Caco-2 (cell line): Measurements from ENCODE around the gene KDM5C. TPM values are rescaled to one million over a fixed set of nuclear protein-coding genes. Genes with fewer than 3 reads are reported as not detected.

Experiments used
- BruUV-seq: library from RNA; stranded (reverse); fragments of 400-500 nt; replicated peaks from 2 replicates; lab custom pipeline; 2021; lab: Mats Ljungman, UMichigan
- CTCF ChIA-PET: fragments of 300-600 bp; sonication (Branson Sonifier 250); formaldehyde crosslinking; loops from one replicate; lab custom pipeline; 2022; ENCODE audit warnings: antibody characterized with exemption; lab: Charles Lee
- POLR2A ChIA-PET: fragments of 300-600 bp; sonication (Branson Sonifier 250); formaldehyde crosslinking; loops from one replicate; lab custom pipeline; 2022; ENCODE audit warnings: antibody characterized with exemption; lab: Charles Lee
- DNase-seq, 2 experiments: peaks; one replicate each; pipeline versions ENCODE4 v3.0.0 to v3.0.0-alpha.2; 2020 to 2022
- H3K27me3 ChIP-seq: replicated peaks from 2 replicates; pipeline ENCODE4 v1.6.0; 2011; ENCODE audit warnings: low read length; ENCODE audit not compliant: control insufficient read depth, insufficient read depth
- H3K36me3 ChIP-seq: 2 replicates; pipeline ENCODE4 v1.5.1; 2011; ENCODE audit warnings: low read length; ENCODE audit not compliant: control insufficient read depth, insufficient read depth
- H3K4me1 ChIP-seq: fragments of 250-450 bp; sonication (Bioruptor Pico); 2 replicates; pipeline ENCODE4 v1.5.1; 2020; ENCODE audit warnings: mild to moderate bottlenecking
- H3K4me3 ChIP-seq: 2 replicates; pipeline ENCODE4 v1.5.1; 2011; ENCODE audit warnings: low read depth, mild to moderate bottlenecking, control low read depth, low read length
- H3K9me3 ChIP-seq: fragments of 250-450 bp; sonication (Bioruptor Pico); 2 replicates; pipeline ENCODE4 v1.5.1; 2020; ENCODE audit warnings: mild to moderate bottlenecking, moderate library complexity
- H3K27ac Mint-ChIP-seq: one replicate; pipeline ENCODE4 v1.8.0; 2022; ENCODE audit warnings: mixed read lengths; ENCODE audit not compliant: unreplicated experiment
- H3K27me3 Mint-ChIP-seq: one replicate; pipeline ENCODE4 v1.8.0; 2022; ENCODE audit warnings: mixed read lengths; ENCODE audit not compliant: insufficient read depth, unreplicated experiment
- H3K36me3 Mint-ChIP-seq: one replicate; pipeline ENCODE4 v1.8.0; 2022; ENCODE audit warnings: mild to moderate bottlenecking, mixed read lengths; ENCODE audit not compliant: insufficient read depth, unreplicated experiment
- H3K4me1 Mint-ChIP-seq: one replicate; pipeline ENCODE4 v1.8.0; 2022; ENCODE audit warnings: low read depth, mixed read lengths; ENCODE audit not compliant: unreplicated experiment
- H3K4me3 Mint-ChIP-seq: one replicate; pipeline ENCODE4 v1.8.0; 2022; ENCODE audit warnings: mild to moderate bottlenecking, moderate library complexity, mixed read lengths; ENCODE audit not compliant: unreplicated experiment
- H3K9me3 Mint-ChIP-seq: one replicate; pipeline ENCODE4 v1.8.0; 2022; ENCODE audit warnings: mixed read lengths; ENCODE audit not compliant: unreplicated experiment
- CTCF ChIP-seq, 2 experiments: fragments of 200-600 bp in 1 of 2; IDR thresholded peaks; 1 replicate in 1 of 2; 2 replicates in 1 of 2; pipeline versions ENCODE4 v1.5.1 to v1.8.0; 2011 to 2022; ENCODE audit warnings: antibody characterized with exemption in 1 of 2, control low read depth in 1 of 2, inconsistent platforms in 1 of 2, low read depth in 1 of 2, low read length in 1 of 2, mild to moderate bottlenecking in 1 of 2, moderate library complexity in 1 of 2; ENCODE audit not compliant: insufficient read depth in 1 of 2, severe bottlenecking in 1 of 2, unreplicated experiment in 1 of 2
- intact Hi-C: fragments of 100-400 bp; cut with micrococcal nuclease; formaldehyde crosslinking; loops from one replicate; pipeline ENCODE4 v1.10.0; 2022; ENCODE audit not compliant: unreplicated experiment
- total RNA-seq: library from RNA; stranded (reverse); gene quantifications from 2 replicates; pipeline ENCODE4 v1.2.3, GENCODE V29; 2022

KDM5C gene
- total RNA-seq, 1 experiment from 2014 or later, result 84.5 TPM

GRCh38 chrX:53237056-53237455 lies 12.0 kb upstream of the KDM5C start:
- Histone ChIP-seq H3K9me3 (no peaks in the 10 kb centered on the region), H3K36me3 (no peaks in the 10 kb centered on the region), H3K27me3 (no peaks in the 10 kb centered on the region), H3K4me3 (no peak overlapping the region), H3K4me1 (no peaks in the 10 kb centered on the region)
- ChIA-PET POLR2A (no interaction called here), CTCF (no interaction called here)
- no peak for TF ChIP-seq CTCF (IDR thresholded peaks at IDR 0.05; ENCODE audit: insufficient read depth in 1 of 2, low read depth in 1 of 2, low read length in 1 of 2, severe bottlenecking in 1 of 2, unreplicated experiment in 1 of 2)
- H3K4me3 Mint-ChIP-seq, result no peak overlapping the region
- H3K36me3 Mint-ChIP-seq, result no peaks in the 10 kb centered on the region
- H3K27me3 Mint-ChIP-seq, result no peaks in the 10 kb centered on the region
- intact Hi-C loops, result no loop called here
- H3K27ac Mint-ChIP-seq, result no peak overlapping the region
- no TSS peak for BruUV-seq
- no peaks in the 10 kb centered on the region for H3K4me1 Mint-ChIP-seq
- DNase-seq, result no peak
- H3K9me3 Mint-ChIP-seq, result no peaks in the 10 kb centered on the region

GRCh38 chrX:53236025-53236679 lies 11.1 kb upstream of the KDM5C start:
- no peaks in the 10 kb centered on the region for H3K4me1 Mint-ChIP-seq
- POLR2A ChIA-PET, result no interaction called here
- BruUV-seq, result no TSS peak

GRCh38 chrX:53235566-53235965 lies 10.6 kb upstream of the KDM5C start:
- Histone ChIP-seq H3K36me3 (no peaks in the 10 kb centered on the region), H3K9me3 (no peaks in the 10 kb centered on the region), H3K4me3 (no peak overlapping the region), H3K27me3 (no peaks in the 10 kb centered on the region), H3K4me1 (no peaks in the 10 kb centered on the region)
- ChIA-PET CTCF (no interaction called here), POLR2A (no interaction called here)
- Mint-ChIP-seq H3K27ac (no peak overlapping the region), H3K4me3 (no peak overlapping the region), H3K4me1 (no peaks in the 10 kb centered on the region), H3K9me3 (no peaks in the 10 kb centered on the region), H3K36me3 (no peaks in the 10 kb centered on the region), H3K27me3 (no peaks in the 10 kb centered on the region)
- no TSS peak for BruUV-seq
- intact Hi-C loops, result no loop called here
- TF ChIP-seq CTCF (IDR thresholded peaks at IDR 0.05; ENCODE audit: insufficient read depth in 1 of 2, low read depth in 1 of 2, low read length in 1 of 2, severe bottlenecking in 1 of 2, unreplicated experiment in 1 of 2), result no peak
- no peak for DNase-seq

More at GRCh38 chrX:53236025-53236679, 11.1 kb upstream of the KDM5C start:
- no peak for DNase-seq
- no peaks in the 10 kb centered on the region for H3K36me3 Mint-ChIP-seq
- H3K27me3 Mint-ChIP-seq, result no peaks in the 10 kb centered on the region
- H3K27ac Mint-ChIP-seq, result no peak overlapping the region
- no peaks in the 10 kb centered on the region for H3K9me3 Mint-ChIP-seq
- H3K4me1 ChIP-seq, result no peaks in the 10 kb centered on the region
- no peaks in the 10 kb centered on the region for H3K27me3 ChIP-seq
- CTCF ChIA-PET, result no interaction called here
- no peaks in the 10 kb centered on the region for H3K9me3 ChIP-seq
- H3K4me3 ChIP-seq, result no peak overlapping the region
- intact Hi-C loops, result no loop called here
- no peak overlapping the region for H3K4me3 Mint-ChIP-seq
- TF ChIP-seq CTCF (IDR thresholded peaks at IDR 0.05; ENCODE audit: insufficient read depth in 1 of 2, low read depth in 1 of 2, low read length in 1 of 2, severe bottlenecking in 1 of 2, unreplicated experiment in 1 of 2), result no peak
- no peaks in the 10 kb centered on the region for H3K36me3 ChIP-seq
